ENCODE measurements around the gene PNPLA7. TPM values are rescaled to one million over a fixed set of nuclear protein-coding genes. Genes with fewer than 3 reads are reported as not detected.

PNPLA7 gene
- total and polyA plus RNA-seq, 7 donors = 1.2 to 22.3 (median 7.7) TPM

GRCh38 chr9:137417161-137418021, 132.8 kb downstream of the PNPLA7 start:
- peak in 1 of 2 donors; percentile 61 for DNase-seq
- ATAC-seq = peak; percentile 35 to 78 (median 40)
- H3K4me1 ChIP-seq = peaks cover 14% of the 10 kb centered on the region
- no peaks in the 10 kb centered on the region for H3K9me3 ChIP-seq
- peak overlapping the region; percentile 41 for H3K27ac ChIP-seq
- intact Hi-C loops (cut with DNase I) = no loop called here
- H3K4me3 ChIP-seq = peak overlapping the region; percentile 55
- no peak for TF ChIP-seq CTCF (IDR thresholded peaks at IDR 0.05)
- WGBS, 3 donors = 79 to 89% (median 87%) methylated on average over 92 to 99 of the region's 99 CpGs
- no peaks in the 10 kb centered on the region for H3K27me3 ChIP-seq (ENCODE audit: insufficient read depth in 3 of 3, low read length in 2 of 3)
- no peaks in the 10 kb centered on the region for H3K36me3 ChIP-seq (ENCODE audit: insufficient read depth in 1 of 2, low read depth in 1 of 2)

DNA sequence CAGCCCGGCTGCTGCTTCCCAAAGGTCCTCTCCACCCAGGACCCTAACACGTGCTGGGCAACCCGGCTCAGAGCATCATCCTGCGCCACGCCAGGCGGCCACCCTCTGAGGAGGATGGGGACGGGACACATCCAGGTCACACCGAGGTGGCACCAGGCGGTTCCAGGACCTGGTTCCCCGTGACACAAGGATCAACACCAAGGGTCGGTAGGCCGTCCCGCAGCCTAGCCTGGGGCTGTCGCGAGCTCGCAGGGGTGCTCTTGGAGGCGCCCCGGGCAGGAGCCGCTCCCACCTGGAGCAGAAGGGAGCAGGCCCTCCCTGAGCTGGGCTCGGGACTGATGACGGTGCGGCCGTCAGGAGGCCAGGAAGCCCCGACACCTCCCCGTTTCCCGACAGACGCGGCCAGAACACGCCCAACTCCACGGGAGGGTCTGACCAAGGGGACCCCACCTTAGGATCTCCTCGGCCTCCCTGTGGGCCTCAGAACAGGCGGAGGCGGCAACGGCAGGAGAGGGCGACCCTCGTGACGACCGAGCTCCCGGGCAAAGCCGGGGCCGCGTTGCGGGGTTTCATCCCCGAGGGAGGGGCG, 133.5 kb downstream of the PNPLA7 start:
- ATAC-seq = peak in 2 of 4 donors; percentile 6 to 9
- peak in 1 of 2 donors; percentile 54 for DNase-seq

GRCh38 chr9:137416006-137416562, 134.1 kb downstream of the PNPLA7 start:
- Histone ChIP-seq H3K36me3 (ENCODE audit: insufficient read depth in 1 of 2, low read depth in 1 of 2) (no peaks in the 10 kb centered on the region), H3K4me1 (peaks cover 15% of the 10 kb centered on the region), H3K4me3 (no peak overlapping the region), H3K27ac (no peak overlapping the region), H3K9me3 (no peaks in the 10 kb centered on the region), H3K27me3 (ENCODE audit: insufficient read depth in 3 of 3, low read length in 2 of 3) (no peaks in the 10 kb centered on the region)
- no peak for TF ChIP-seq CTCF (IDR thresholded peaks at IDR 0.05)
- ATAC-seq (no peak), DNase-seq (peak in 1 of 2 donors; percentile 45)
- WGBS, 3 donors = 93 to 95% (median 95%) methylated on average over 22 to 23 of the region's 23 CpGs
- intact Hi-C loops (cut with DNase I) = no loop called here

More for the DNA sequence above, 133.5 kb downstream of the PNPLA7 start:
- Histone ChIP-seq H3K9me3 (no peaks in the 10 kb centered on the region), H3K27me3 (ENCODE audit: insufficient read depth in 3 of 3, low read length in 2 of 3) (no peaks in the 10 kb centered on the region), H3K4me1 (peaks cover 13% of the 10 kb centered on the region), H3K36me3 (ENCODE audit: insufficient read depth in 1 of 2, low read depth in 1 of 2) (no peaks in the 10 kb centered on the region), H3K4me3 (peak overlapping the region; percentile 55), H3K27ac (peak overlapping the region; percentile 41)
- intact Hi-C loops (cut with DNase I) = no loop called here
- TF ChIP-seq CTCF (IDR thresholded peaks at IDR 0.05) = no peak
- 90 to 93% (median 92%) methylated on average over 45 of the region's 45 CpGs for WGBS, 3 donors

GRCh38 chr9:137415451-137415850, 134.8 kb downstream of the PNPLA7 start:
- Histone ChIP-seq H3K36me3 (ENCODE audit: insufficient read depth in 1 of 2, low read depth in 1 of 2) (no peaks in the 10 kb centered on the region), H3K27ac (no peak overlapping the region), H3K4me1 (peaks cover 22% of the 10 kb centered on the region), H3K4me3 (no peak overlapping the region), H3K27me3 (ENCODE audit: insufficient read depth in 3 of 3, low read length in 2 of 3) (no peaks in the 10 kb centered on the region), H3K9me3 (no peaks in the 10 kb centered on the region)
- ATAC-seq (no peak), DNase-seq (peak in 1 of 2 donors; percentile 23)
- intact Hi-C loops (cut with DNase I) = no loop called here
- WGBS, 3 donors = 79 to 86% (median 81%) methylated on average over 5 of the region's 5 CpGs
- TF ChIP-seq CTCF (IDR thresholded peaks at IDR 0.05) = no peak

Data from psoas muscle (tissue), 8 donors.